GM18868 (cell line): ENCODE measurements around the gene TEK.
"Not testable (repeated sequence)": the region's sequence is repeated elsewhere in the genome, so short reads cannot be mapped to it uniquely, and the experiment has no call there.

Source experiments
- ATAC-seq: cut with Tn5 transposase; IDR thresholded peaks from one replicate; pipeline ENCODE4 v1.9.1; 2021; ENCODE audit warnings: mild to moderate bottlenecking, moderate library complexity; ENCODE audit not compliant: unreplicated experiment

TEK gene

GRCh38 chr9:27108981-27109541 lies at the start of gene TEK:
TEK (plus strand) TSS chr9:27109225; CDS start chr9:27109591, 366 bp downstream.
- ATAC-seq = no peak

- no peak for ATAC-seq
These were observed 49.6 kb upstream of the TEK start for GRCh38 chr9:27059412-27059811.

GRCh38 chr9:27059907-27060306 lies 49.1 kb upstream of the TEK start:
- no peak for ATAC-seq

GRCh38 chr9:27065288-27065687 lies 43.7 kb upstream of the TEK start:
- no peak for ATAC-seq

- no peak for ATAC-seq
These were observed 34.9 kb upstream of the TEK start for GRCh38 chr9:27073841-27074728.

GRCh38 chr9:27078685-27079084 lies 30.3 kb upstream of the TEK start:
- no peak for ATAC-seq

- no peak for ATAC-seq
These were observed 23.6 kb upstream of the TEK start for GRCh38 chr9:27085456-27085855.

GRCh38 chr9:27086818-27087680 lies 22.0 kb upstream of the TEK start:
- no peak for ATAC-seq

- ATAC-seq = no peak
These were observed 20.0 kb upstream of the TEK start for GRCh38 chr9:27088981-27089380.

GRCh38 chr9:27089706-27090105 lies 19.3 kb upstream of the TEK start:
- no peak for ATAC-seq

- ATAC-seq = no peak
These were observed 18.8 kb upstream of the TEK start for GRCh38 chr9:27090231-27090630.

- ATAC-seq = no peak
These were observed 18.3 kb upstream of the TEK start for GRCh38 chr9:27090711-27091110.

GRCh38 chr9:27092496-27092895 lies 16.5 kb upstream of the TEK start:
- not testable (repeated sequence) for ATAC-seq

GRCh38 chr9:27093384-27094067 lies 15.5 kb upstream of the TEK start:
- ATAC-seq = not testable (repeated sequence)

- no peak for ATAC-seq
These were observed 14.3 kb upstream of the TEK start for GRCh38 chr9:27094640-27095298.

- ATAC-seq = no peak
These were observed 1.8 kb upstream of the TEK start for GRCh38 chr9:27107241-27107640.

- no peak for ATAC-seq
These were observed 596 bp downstream of the TEK start for GRCh38 chr9:27109621-27110020.

GRCh38 chr9:27110181-27110580 lies 1.2 kb downstream of the TEK start:
- ATAC-seq = no peak

GRCh38 chr9:27112235-27112634 lies 3.2 kb downstream of the TEK start:
- ATAC-seq = no peak

- ATAC-seq = no peak
These were observed 8.6 kb downstream of the TEK start for GRCh38 chr9:27117489-27118135.
